HEK293 (cell line): ENCODE data around the gene COL12A1.

ENCODE experiments used
- CTCF ChIA-PET: fragments of 350-600 bp; formaldehyde crosslinking; extraction: SDS; loops from one replicate; lab custom pipeline; 2021; ENCODE audit warnings: antibody characterized with exemption; lab: Yijun Ruan, JAX
- POLR2A ChIA-PET: fragments of 300-600 bp; formaldehyde crosslinking; extraction: SDS; loops from one replicate; lab custom pipeline; 2020; ENCODE audit warnings: antibody characterized with exemption, inconsistent platforms; lab: Yijun Ruan, JAX
- H3K27ac ChIP-seq: fragments of 200-500 bp; sonication (Bioruptor generic); 2 replicates; pipeline ENCODE4 v1.5.1; 2014; ENCODE audit warnings: low read depth, low read length, control low read depth, inconsistent platforms; ENCODE audit errors: extremely low read depth
- H3K36me3 ChIP-seq, 2 experiments: fragments of 200-500 bp in 1 of 2; sonication (Bioruptor generic) in 1 of 2; 1 replicate in 1 of 2; 2 replicates in 1 of 2; pipeline ENCODE4 v1.5.1; 2014 to 2017; ENCODE audit warnings: inconsistent platforms in 2 of 2, low read length in 2 of 2; ENCODE audit not compliant: control insufficient read depth in 2 of 2, insufficient read depth in 1 of 2
- H3K4me1 ChIP-seq: fragments of 200-500 bp; sonication (Bioruptor generic); 2 replicates; pipeline ENCODE4 v1.5.1; 2014; ENCODE audit warnings: mild to moderate bottlenecking, low read length, inconsistent platforms; ENCODE audit not compliant: control insufficient read depth, insufficient read depth
- H3K4me3 ChIP-seq: 2 replicates; pipeline ENCODE4 v1.5.1; 2011; ENCODE audit warnings: low read depth, mild to moderate bottlenecking, control low read depth, low read length, moderate library complexity
- H3K9me3 ChIP-seq: fragments of 200-500 bp; sonication (Bioruptor generic); 2 replicates; pipeline ENCODE4 v1.5.1; 2014; ENCODE audit warnings: low read depth, low read length, inconsistent platforms; ENCODE audit not compliant: control insufficient read depth, insufficient read depth
- BCL6B ChIP-seq: fragments of 450-650 bp; formaldehyde crosslinking; IDR thresholded peaks from 2 replicates; pipeline ENCODE4 v1.5.1; 2017; ENCODE audit warnings: missing biosample characterization, missing genetic modification characterization
- EGR2 ChIP-seq: fragments of 450-650 bp; formaldehyde crosslinking; IDR thresholded peaks from 2 replicates; pipeline ENCODE4 v1.5.1; 2016; ENCODE audit warnings: low read depth, missing biosample characterization, missing genetic modification characterization
- GLIS2 ChIP-seq: fragments of 450-650 bp; formaldehyde crosslinking; IDR thresholded peaks from 2 replicates; pipeline ENCODE4 v1.5.1; 2016; ENCODE audit warnings: missing biosample characterization, missing genetic modification characterization
- KLF1 ChIP-seq: fragments of 450-650 bp; formaldehyde crosslinking; IDR thresholded peaks from 2 replicates; pipeline ENCODE4 v1.5.1; 2016; ENCODE audit warnings: missing biosample characterization, missing genetic modification characterization
- KLF8 ChIP-seq: fragments of 450-650 bp; formaldehyde crosslinking; IDR thresholded peaks from 2 replicates; pipeline ENCODE4 v1.5.1; 2016; ENCODE audit warnings: missing biosample characterization, missing genetic modification characterization
- PRDM4 ChIP-seq: fragments of 450-650 bp; formaldehyde crosslinking; IDR thresholded peaks from 2 replicates; pipeline ENCODE4 v1.5.1; 2017; ENCODE audit warnings: missing biosample characterization, missing genetic modification characterization
- TSHZ1 ChIP-seq: fragments of 450-650 bp; formaldehyde crosslinking; IDR thresholded peaks from 2 replicates; pipeline ENCODE4 v1.5.1; 2016; ENCODE audit warnings: missing biosample characterization, missing genetic modification characterization, borderline replicate concordance
- YY1 ChIP-seq: fragments of 450-650 bp; formaldehyde crosslinking; IDR thresholded peaks from 2 replicates; pipeline ENCODE4 v1.5.1; 2018; ENCODE audit warnings: missing biosample characterization, missing genetic modification characterization
- ZEB2 ChIP-seq: fragments of 450-650 bp; formaldehyde crosslinking; IDR thresholded peaks from 2 replicates; pipeline ENCODE4 v1.5.1; 2016; ENCODE audit warnings: missing biosample characterization, missing genetic modification characterization
- ZFHX2 ChIP-seq: fragments of 450-650 bp; formaldehyde crosslinking; conservative IDR thresholded peaks from 2 replicates; pipeline ENCODE4 v1.5.1; 2016; ENCODE audit warnings: missing biosample characterization, missing genetic modification characterization
- ZNF121 ChIP-seq: fragments of 450-650 bp; formaldehyde crosslinking; IDR thresholded peaks from 2 replicates; pipeline ENCODE4 v1.5.1; 2016; ENCODE audit warnings: missing biosample characterization, missing genetic modification characterization
- ZNF140 ChIP-seq: fragments of 450-650 bp; formaldehyde crosslinking; IDR thresholded peaks from 2 replicates; pipeline ENCODE4 v1.5.1; 2016; ENCODE audit warnings: missing biosample characterization, missing genetic modification characterization
- ZNF157 ChIP-seq: fragments of 450-650 bp; formaldehyde crosslinking; IDR thresholded peaks from 2 replicates; pipeline ENCODE4 v1.5.1; 2016; ENCODE audit warnings: missing biosample characterization, missing genetic modification characterization
- ZNF174 ChIP-seq: fragments of 450-650 bp; formaldehyde crosslinking; IDR thresholded peaks from 2 replicates; pipeline ENCODE4 v1.5.0; 2017; ENCODE audit warnings: missing biosample characterization, mild to moderate bottlenecking, missing genetic modification characterization
- ZNF2 ChIP-seq: fragments of 450-650 bp; formaldehyde crosslinking; IDR thresholded peaks from 2 replicates; pipeline ENCODE4 v1.5.1; 2016; ENCODE audit warnings: missing biosample characterization, missing genetic modification characterization
- ZNF202 ChIP-seq: fragments of 450-650 bp; formaldehyde crosslinking; IDR thresholded peaks from 2 replicates; pipeline ENCODE4 v1.5.1; 2016; ENCODE audit warnings: missing biosample characterization, missing genetic modification characterization, borderline replicate concordance
- ZNF214 ChIP-seq: fragments of 450-650 bp; formaldehyde crosslinking; IDR thresholded peaks from 2 replicates; pipeline ENCODE4 v1.5.1; 2017; ENCODE audit warnings: missing biosample characterization, mild to moderate bottlenecking, missing genetic modification characterization, borderline replicate concordance
- ZNF266 ChIP-seq: fragments of 450-650 bp; formaldehyde crosslinking; IDR thresholded peaks from 2 replicates; pipeline ENCODE4 v1.5.1; 2016; ENCODE audit warnings: missing biosample characterization, missing genetic modification characterization, low read depth
- ZNF324 ChIP-seq: fragments of 450-650 bp; formaldehyde crosslinking; IDR thresholded peaks from 2 replicates; pipeline ENCODE4 v1.5.1; 2016; ENCODE audit warnings: missing biosample characterization, missing genetic modification characterization
- ZNF366 ChIP-seq: fragments of 450-650 bp; formaldehyde crosslinking; conservative IDR thresholded peaks from 2 replicates; pipeline ENCODE4 v1.5.1; 2016; ENCODE audit warnings: missing biosample characterization, missing genetic modification characterization
- ZNF416 ChIP-seq: fragments of 450-650 bp; formaldehyde crosslinking; IDR thresholded peaks from 2 replicates; pipeline ENCODE4 v1.5.1; 2016; ENCODE audit warnings: missing biosample characterization, missing genetic modification characterization
- ZNF510 ChIP-seq: fragments of 450-650 bp; formaldehyde crosslinking; IDR thresholded peaks from 2 replicates; pipeline ENCODE4 v1.5.1; 2018; ENCODE audit warnings: mild to moderate bottlenecking, missing genetic modification characterization, missing biosample characterization; ENCODE audit not compliant: insufficient replicate concordance
- ZNF529 ChIP-seq: fragments of 450-650 bp; formaldehyde crosslinking; IDR thresholded peaks from 2 replicates; pipeline ENCODE4 v1.5.1; 2017; ENCODE audit warnings: missing genetic modification characterization, missing biosample characterization; ENCODE audit not compliant: insufficient replicate concordance
- ZNF558 ChIP-seq: fragments of 450-650 bp; formaldehyde crosslinking; IDR thresholded peaks from 2 replicates; pipeline ENCODE4 v1.5.1; 2016; ENCODE audit warnings: missing biosample characterization, missing genetic modification characterization
- ZNF654 ChIP-seq: fragments of 450-650 bp; formaldehyde crosslinking; IDR thresholded peaks from 2 replicates; pipeline ENCODE4 v1.5.1; 2016; ENCODE audit warnings: low read depth, missing biosample characterization, missing genetic modification characterization
- ZNF658 ChIP-seq: fragments of 450-650 bp; formaldehyde crosslinking; IDR thresholded peaks from 2 replicates; pipeline ENCODE4; 2016; ENCODE audit warnings: missing biosample characterization, missing genetic modification characterization
- ZNF704 ChIP-seq: fragments of 450-650 bp; formaldehyde crosslinking; IDR thresholded peaks from 2 replicates; pipeline ENCODE4 v1.5.1; 2016; ENCODE audit warnings: missing biosample characterization, missing genetic modification characterization

The COL12A1 gene

GRCh38 chr6:75213732-75214131, 7.9 kb upstream of the COL12A1 start:
- POLR2A ChIA-PET, result interaction anchor here (1.2 kb wide), 1 partner anchor 30 kb away, joined by 3 read pairs; the partner anchor contains the start of gene COX7A2
- TF ChIP-seq KLF1 (tag by site-specific recombination) (no peak), KLF8 (no peak), ZNF704 (no peak), ZNF366 (tag by site-specific recombination) (no peak), PRDM4 (tag by site-specific recombination) (no peak), ZFHX2 (no peak), TSHZ1 (no peak), ZNF658 (tag by site-specific recombination) (no peak), ZNF558 (tag by site-specific recombination) (no peak), GLIS2 (tag by site-specific recombination) (no peak), ZNF510 (tag by site-specific recombination) (no peak), ZNF202 (tag by site-specific recombination) (no peak), ZNF266 (tag by site-specific recombination) (no peak), YY1 (tag by site-specific recombination) (no peak)
- TF ChIP-seq, all 188 proteins: peak for 0
- CTCF ChIA-PET, result interaction anchor here (0.6 to 1.2 kb wide), 9 partner anchors 13 to 1620 kb away, joined by 3 to 7 read pairs (median 3); no protein-coding TSS in a partner anchor

GRCh38 chr6:75213112-75213511, 7.3 kb upstream of the COL12A1 start:
- Histone ChIP-seq H3K4me1 (peaks cover 8% of the 10 kb centered on the region; the same call in 1 of the 2 replicates), H3K36me3 (no peaks in the 10 kb centered on the region), H3K27ac (no peak overlapping the region), H3K9me3 (no peaks in the 10 kb centered on the region), H3K4me3 (no peak overlapping the region)
- CTCF ChIA-PET, result interaction anchor here (0.6 to 1.2 kb wide), 10 partner anchors 14 to 1619 kb away, joined by 3 to 7 read pairs (median 3); no protein-coding TSS in a partner anchor
- POLR2A ChIA-PET, result interaction anchor here (1.2 kb wide), 1 partner anchor 30 kb away, joined by 3 read pairs; the partner anchor contains the start of gene COX7A2
- TF ChIP-seq BCL6B (tag by site-specific recombination) (no peak), ZNF157 (no peak), ZNF654 (no peak), ZEB2 (tag by site-specific recombination) (no peak), ZNF324 (tag by site-specific recombination) (no peak), GLIS2 (tag by site-specific recombination) (no peak), ZNF174 (tag by site-specific recombination) (no peak), ZNF214 (tag by site-specific recombination) (no peak), ZNF2 (no peak), ZNF704 (no peak), ZNF416 (no peak), ZNF121 (tag by site-specific recombination) (no peak), ZNF529 (tag by site-specific recombination) (no peak), EGR2 (tag by site-specific recombination) (no peak), ZNF140 (tag by site-specific recombination) (no peak)

More at GRCh38 chr6:75213732-75214131, 7.9 kb upstream of the COL12A1 start:
- Histone ChIP-seq H3K36me3 (no peaks in the 10 kb centered on the region), H3K4me3 (no peak overlapping the region), H3K4me1 (peaks cover 8% of the 10 kb centered on the region; the same call in 1 of the 2 replicates), H3K27ac (no peak overlapping the region), H3K9me3 (no peaks in the 10 kb centered on the region)
